HG03439 (cell line): Measurements from ENCODE around the gene CD52.

Experiments used
- ATAC-seq: cut with Tn5 transposase; IDR thresholded peaks from one replicate; pipeline ENCODE4 v1.9.1; 2021; ENCODE audit warnings: mild to moderate bottlenecking, moderate library complexity; ENCODE audit not compliant: unreplicated experiment

Gene CD52

GRCh38 chr1:26352338-26352679, 34.6 kb downstream of the CD52 start:
- no peak for ATAC-seq

- no peak for ATAC-seq
Observed at GRCh38 chr1:26353210-26353859, 35.6 kb downstream of the CD52 start.

GRCh38 chr1:26353976-26354820, 36.4 kb downstream of the CD52 start, which contains the start of gene CRYBG2:
CRYBG2 (minus strand) TSS chr1:26354130; CDS start chr1:26346657, 7,473 bp downstream.
- no peak for ATAC-seq

- ATAC-seq = no peak
Observed at GRCh38 chr1:26354972-26355371, 37.2 kb downstream of the CD52 start.

- no peak for ATAC-seq
Observed at GRCh38 chr1:26356106-26356505, 38.3 kb downstream of the CD52 start.

GRCh38 chr1:26357121-26357602, 39.4 kb downstream of the CD52 start:
- no peak for ATAC-seq

GRCh38 chr1:26358411-26359384, 40.9 kb downstream of the CD52 start:
- no peak for ATAC-seq

- no peak for ATAC-seq
Observed at GRCh38 chr1:26359981-26360806, 42.4 kb downstream of the CD52 start.

- no peak for ATAC-seq
Observed at GRCh38 chr1:26360807-26361604, 43.2 kb downstream of the CD52 start.

GRCh38 chr1:26361605-26362122, 43.9 kb downstream of the CD52 start:
- ATAC-seq = no peak

GRCh38 chr1:26362331-26362730, 44.6 kb downstream of the CD52 start:
- no peak for ATAC-seq

- no peak for ATAC-seq
Observed at GRCh38 chr1:26363549-26364448, 46.0 kb downstream of the CD52 start.

GRCh38 chr1:26364956-26365355, 47.2 kb downstream of the CD52 start:
- no peak for ATAC-seq

- no peak for ATAC-seq
Observed at GRCh38 chr1:26367441-26367840, 49.7 kb downstream of the CD52 start.

GRCh38 chr1:26368006-26368405, 50.2 kb downstream of the CD52 start:
- no peak for ATAC-seq

- no peak for ATAC-seq
Observed at GRCh38 chr1:26368486-26368885, 50.7 kb downstream of the CD52 start.
